Superior temporal gyrus (tissue), 1 donor: ENCODE measurements around the gene HYAL3.

ENCODE experiments used
- DNase-seq: peaks from one replicate; pipeline ENCODE4 v3.0.0-alpha.2; 2016; ENCODE audit errors: extremely low spot score

The HYAL3 gene

DNA sequence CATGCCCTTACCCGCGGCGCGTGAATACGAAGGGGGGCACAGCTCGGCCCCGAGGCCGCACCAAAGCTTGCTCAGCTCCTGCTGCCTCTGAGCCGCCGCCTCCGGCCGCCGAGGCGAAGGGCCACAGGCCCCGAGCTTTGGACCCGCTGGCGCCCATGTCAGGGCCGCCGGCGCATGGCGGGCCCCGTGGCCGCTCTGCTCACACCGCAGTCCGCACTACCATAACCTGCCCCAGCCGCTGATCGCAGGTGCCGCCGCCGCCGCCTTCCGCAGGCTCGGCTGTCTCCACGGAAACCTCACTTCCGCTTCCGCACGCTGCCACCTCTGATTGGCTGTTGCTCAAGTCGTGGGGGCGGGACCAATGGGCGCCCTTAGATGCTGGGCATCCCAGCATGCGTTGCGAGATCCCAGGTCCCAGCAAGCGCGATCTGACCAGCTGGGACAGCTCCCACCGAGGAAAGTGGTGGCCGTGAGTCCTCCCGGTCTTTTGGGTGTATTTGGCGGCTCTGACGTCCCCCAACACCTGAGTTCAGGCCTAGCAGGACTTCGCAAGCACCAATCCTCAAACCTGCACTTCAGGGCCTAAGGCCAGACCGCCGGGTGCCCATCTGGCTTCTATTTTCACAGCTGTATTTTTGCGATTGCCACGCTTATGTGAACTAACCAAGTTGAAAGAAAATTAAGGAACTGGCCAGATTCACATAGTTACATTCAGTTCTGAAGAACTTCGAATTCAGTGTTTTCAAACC, 28.9 kb upstream of the HYAL3 start, which contains the start of gene TUSC2:
Gene TUSC2 (minus strand): TSS at position 281 of the 749 bp plus-strand sequence. CDS start 124 bp downstream, at position 157.
- peak; percentile 100 for DNase-seq

DNA sequence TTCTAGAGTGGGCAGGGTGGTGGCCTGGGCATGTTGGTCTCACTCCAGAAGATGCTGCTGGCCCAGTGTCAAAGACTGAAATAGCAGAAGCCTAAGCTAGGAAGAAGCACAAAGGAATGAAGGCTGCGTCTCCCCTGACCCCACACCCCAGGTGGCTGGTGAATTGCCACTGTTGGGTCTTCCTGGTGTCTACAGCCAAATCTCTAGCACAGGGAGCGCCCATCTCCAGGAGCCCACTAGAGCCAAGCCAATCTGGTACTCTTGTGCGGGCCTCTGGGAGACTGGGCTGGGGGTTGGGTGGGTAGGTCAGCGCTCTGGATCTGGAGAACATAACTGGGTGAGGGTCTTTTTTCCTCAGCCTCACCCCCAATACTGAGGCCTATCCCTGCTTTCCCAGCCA, 27.9 kb upstream of the HYAL3 start:
- no peak for DNase-seq

DNA sequence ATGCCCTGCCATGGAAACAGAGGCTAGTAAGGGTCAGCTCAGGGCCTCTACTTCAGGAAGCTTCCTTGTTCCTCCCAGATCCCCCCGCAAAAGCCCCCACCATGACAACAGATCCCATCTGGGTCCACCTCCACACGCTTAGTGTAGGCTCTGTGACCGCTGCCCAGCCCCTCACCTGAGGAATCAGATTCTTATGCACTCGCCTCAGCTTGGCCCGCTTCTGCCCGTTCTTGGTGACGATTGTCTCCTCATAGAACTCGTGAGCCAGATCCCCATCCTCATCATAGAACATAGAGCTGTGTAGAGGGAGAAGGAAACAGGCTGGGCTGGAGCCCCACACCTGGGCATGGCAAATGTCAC, 27.0 kb upstream of the HYAL3 start:
- no peak for DNase-seq

DNA sequence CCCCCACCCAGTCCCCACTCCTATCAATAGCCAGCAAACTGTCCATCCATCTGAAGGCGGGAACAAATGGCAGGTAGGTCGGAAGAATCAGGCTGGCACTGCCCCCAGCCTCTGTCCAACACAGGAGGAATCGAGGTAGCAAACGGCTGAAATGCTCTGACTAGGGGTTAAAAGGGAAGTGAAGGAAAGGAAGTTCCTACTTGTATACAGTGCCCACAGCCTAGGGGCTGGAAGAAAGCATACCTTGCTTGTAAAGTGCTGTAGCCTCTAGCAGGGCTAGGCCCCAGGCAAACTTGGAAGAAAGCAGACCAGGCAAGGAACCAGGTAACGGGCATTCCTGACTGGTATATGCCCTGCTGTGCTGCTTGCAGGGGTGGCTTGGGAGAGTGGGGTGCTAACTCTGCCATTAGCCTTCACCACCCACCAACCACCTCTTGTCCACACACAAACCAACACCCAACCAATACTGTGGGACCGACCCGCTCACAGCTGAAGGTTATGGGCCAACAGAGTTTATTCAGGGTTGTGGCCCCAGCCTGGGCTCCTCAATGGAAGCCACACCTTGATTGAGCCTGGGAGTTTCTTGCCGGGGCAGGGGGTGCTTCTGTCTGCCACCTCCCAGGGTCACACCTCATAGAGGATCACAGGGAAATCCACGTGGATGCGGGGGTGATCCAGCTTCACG, 26.4 kb upstream of the HYAL3 start:
- no peak for DNase-seq

- no peak for DNase-seq
Observed at GRCh38 chr3:50325113-50325480, 25.9 kb upstream of the HYAL3 start.

- peak; percentile 85 for DNase-seq
Observed at GRCh38 chr3:50324351-50325112, 25.3 kb upstream of the HYAL3 start.

DNA sequence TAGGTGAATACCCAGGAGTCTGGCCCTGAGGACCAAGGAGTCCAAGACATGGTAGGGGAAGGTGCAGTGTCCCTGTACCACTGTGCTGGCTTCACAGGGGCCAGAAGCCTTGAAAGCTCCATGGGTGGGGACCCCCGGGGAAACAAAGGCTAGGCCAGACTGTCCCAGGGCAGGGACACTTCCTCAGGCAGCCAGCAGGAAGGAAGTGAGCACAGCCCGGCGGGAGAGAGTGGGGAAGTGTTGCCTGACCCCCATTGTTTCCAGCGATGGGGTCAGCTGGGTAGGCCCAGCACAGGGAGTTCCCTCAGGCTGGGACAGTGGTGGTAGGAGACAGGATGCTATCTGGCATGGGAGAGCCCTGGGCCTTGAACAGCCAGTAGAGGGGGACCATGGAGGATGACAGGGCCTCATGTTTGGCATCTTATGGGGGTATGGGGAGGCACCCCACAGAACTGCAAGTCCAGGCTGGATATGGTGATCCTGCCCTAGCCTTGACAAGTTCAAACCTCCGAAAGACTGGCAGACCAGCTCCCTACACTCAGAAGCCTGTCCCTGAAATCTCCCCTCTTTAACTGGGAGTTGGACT, 24.5 kb upstream of the HYAL3 start:
- DNase-seq = no peak

DNA sequence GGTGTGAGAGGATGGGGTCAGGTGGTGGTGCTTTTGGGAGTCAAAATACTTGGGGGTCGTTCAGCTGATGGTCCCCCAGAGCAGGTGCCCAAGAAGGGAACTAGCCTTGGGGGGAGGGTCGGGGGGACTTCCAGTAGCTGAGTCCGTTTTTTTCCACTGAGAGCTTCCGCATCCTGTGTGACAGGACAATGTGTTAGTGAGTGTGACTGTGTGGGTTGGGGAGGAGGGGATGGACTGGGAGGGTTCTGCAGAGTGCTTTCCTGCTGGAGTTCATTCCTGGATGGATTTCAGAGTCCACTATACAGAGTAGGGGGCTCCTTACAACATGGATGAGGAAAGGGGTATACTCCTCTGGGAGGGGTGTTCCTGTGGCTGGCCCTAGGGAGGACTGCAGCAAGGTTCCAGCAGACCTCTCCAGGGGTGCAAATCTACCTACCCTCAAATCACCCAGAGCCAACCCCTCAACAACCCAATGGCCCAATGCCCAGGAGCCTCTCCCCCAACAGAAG, 23.9 kb upstream of the HYAL3 start:
- no peak for DNase-seq

GRCh38 chr3:50322386-50323091, 23.3 kb upstream of the HYAL3 start, which contains the start of gene HYAL2:
Gene HYAL2, minus strand, starts transcription at chr3:50322745. Its CDS starts 2,256 bp downstream, at chr3:50320489.
- no peak for DNase-seq

- DNase-seq = no peak
Observed at GRCh38 chr3:50322115-50322385, 22.8 kb upstream of the HYAL3 start.

DNA sequence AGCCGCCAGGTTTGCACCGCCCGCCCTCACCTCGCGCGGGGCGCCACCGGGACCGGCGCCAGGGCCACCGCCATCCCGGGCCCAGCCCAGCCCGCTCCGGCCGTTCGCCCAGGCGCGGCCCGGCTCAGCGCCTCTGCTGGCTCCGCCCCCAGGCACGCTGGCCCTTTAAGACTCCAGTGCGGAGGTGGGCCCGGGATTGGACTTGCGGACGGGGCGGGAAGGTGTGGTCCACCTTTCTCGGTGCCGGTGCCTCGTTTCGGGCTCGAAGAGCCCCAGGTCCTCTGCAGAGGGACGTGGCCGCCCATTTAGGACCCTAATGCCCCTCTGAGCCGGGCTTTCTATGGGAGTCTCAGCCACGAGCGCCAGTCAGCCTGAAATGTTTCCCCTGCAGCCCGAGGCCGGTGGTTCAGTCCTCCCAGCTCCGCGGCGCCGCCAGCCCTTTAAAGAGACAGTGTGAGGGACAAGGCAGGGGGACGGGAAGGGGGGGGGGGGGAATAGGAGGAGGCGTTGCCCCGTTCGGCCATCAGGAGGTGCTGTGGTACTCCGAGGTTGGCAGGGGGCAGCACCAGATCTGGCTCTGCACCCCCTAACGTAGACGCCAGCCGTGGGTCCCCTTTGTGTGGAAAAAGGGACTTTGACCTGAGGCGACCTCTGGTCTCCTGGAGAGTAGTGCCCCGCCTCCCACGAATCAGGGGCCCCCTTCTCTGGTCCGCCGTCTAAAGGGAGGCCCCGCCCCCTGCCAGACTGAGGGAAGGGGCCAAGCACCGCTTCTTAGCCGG, 22.3 kb upstream of the HYAL3 start:
- peak; percentile 90 for DNase-seq

- DNase-seq = peak; percentile 75
Observed at GRCh38 chr3:50320853-50321335, 21.7 kb upstream of the HYAL3 start.

DNA sequence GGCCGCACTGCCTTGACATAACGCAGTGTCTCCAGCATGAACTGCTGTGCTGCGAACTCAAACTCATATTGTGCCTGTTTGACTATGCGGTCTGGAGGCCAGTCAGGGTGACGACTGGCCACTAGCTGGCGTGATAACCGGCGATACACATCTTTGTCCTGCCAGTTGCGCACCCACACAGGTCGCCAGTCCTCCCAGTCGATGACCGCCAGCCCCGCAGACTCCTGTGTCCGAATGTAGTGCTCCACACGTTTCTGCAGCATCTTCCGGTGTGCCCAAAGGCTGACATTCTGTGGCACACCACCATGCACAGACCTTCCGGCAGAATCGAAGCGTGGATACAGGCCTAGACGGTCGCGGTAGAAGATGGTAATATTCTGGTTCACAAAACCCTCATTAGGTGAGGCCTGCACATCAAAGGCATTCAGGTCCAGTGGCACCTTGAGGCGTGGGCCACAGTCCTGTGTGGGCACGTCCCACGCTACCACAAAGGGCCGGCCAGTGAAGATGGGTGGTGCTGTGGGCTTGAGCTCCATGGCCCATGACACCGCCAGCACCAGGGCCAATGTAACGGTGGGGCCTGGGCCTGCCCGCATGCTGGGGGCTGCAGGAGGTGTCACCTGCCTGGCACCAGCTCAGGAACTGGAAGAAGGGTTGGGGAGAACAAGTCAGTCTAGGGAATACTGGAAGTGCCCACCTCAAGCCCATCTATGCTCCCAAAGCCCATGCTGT, 20.9 kb upstream of the HYAL3 start:
- DNase-seq = no peak

- DNase-seq = no peak
Observed at GRCh38 chr3:50319181-50319893, 20.1 kb upstream of the HYAL3 start.

DNA sequence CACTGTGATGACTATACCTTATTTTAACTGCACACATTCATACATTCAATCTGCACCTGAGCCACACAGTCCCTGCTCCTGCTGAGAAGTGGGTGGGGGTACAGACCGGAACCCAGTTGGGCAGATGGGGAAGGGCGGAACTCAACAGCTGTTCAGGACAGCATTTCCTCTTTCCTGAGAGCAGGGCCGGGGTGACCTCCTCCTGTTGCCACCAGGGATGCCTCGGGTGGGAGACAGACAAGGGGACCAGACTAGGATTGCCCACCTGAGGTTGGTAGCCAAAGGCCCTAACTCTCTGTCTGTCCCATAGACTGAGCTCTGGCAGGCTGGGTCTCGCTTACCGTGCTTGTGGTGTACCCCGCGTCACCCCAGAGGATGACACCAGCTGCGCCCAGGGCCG, 19.4 kb upstream of the HYAL3 start:
- DNase-seq = no peak

DNA sequence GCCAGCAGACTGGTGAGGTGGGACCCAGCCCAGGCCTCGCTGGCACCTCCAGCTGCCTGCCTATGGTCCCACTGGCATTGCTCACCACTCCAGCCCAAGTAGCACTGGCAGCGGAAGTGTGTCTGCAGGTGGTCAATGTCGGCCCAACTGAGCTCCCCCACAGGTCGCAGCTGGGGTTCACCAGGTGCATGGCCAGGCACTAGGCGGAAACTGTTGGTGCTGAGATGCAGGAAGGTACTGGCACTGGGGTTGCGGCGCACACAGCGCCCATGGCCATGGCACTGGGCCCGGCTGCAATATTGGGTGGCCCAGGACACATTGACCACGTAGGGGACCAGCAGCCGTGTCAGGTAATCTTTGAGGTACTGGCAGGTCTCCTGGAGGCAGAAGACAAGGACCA, 19.0 kb upstream of the HYAL3 start:
- DNase-seq = no peak

DNA sequence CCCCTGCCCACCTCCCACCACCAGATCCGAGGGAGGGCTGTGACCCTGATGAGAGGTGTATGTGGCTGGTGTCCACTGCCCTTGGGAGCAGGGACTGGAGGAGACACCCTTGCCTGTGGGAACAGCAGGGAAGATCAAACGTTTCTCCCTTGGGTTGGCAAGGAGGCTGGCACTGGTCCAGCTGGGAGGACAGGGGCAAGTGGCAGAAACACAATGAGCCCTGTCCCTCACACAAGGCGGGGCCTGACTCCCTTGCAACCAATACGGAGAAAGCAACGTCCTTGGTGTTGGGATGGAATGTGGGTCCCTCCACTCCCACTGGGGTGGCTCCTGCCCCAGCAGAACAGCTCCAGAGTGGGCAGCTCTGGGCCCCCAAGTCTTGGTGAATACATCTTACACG, 18.1 kb upstream of the HYAL3 start:
- DNase-seq = no peak

DNA sequence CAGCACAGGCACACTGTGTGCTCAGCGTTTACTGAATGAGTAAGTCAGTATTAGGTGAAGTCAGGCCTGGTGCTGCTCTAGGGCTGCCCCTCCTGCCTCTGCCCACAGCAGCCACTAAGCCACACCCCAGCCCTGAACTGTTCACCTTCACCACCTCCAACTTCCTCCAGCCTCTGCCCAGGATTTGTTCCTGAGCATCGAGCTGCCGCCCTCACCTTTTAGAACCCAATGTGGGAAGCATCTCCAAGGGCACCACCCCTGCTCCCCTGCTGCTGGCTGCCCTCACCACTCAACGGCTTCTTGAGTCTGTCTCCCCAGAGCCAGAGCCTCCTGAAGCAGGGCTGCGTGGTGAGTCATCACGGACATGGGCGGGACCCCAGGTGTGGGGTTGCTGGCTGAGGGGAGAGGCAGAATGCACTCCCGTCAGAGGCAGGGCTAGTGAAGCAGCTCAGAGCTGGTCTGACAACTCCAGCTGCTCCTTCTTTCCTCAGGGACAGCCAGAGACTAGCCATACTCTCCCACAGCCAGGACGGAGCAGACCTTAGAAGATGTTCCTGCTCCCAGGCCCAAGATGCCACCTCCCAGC, 17.5 kb upstream of the HYAL3 start:
- no peak for DNase-seq

- DNase-seq = no peak
Observed at GRCh38 chr3:50314816-50315215, 15.6 kb upstream of the HYAL3 start.
